ENCODE results near the gene ULBP1.

- TF ChIP-seq TEAD4 (IDR thresholded peaks at IDR 0.05) (no peak), YY1 (IDR thresholded peaks at IDR 0.05; ENCODE audit: low read depth) (no peak), TCF12 (IDR thresholded peaks at IDR 0.05; ENCODE audit: low read depth) (no peak), EGR1 (IDR thresholded peaks at IDR 0.05) (no peak), EP300 (IDR thresholded peaks at IDR 0.05; ENCODE audit: borderline replicate concordance) (no peak), CREB1 (IDR thresholded peaks at IDR 0.05; ENCODE audit: low read depth) (no peak), TAF1 (IDR thresholded peaks at IDR 0.05; ENCODE audit: low read depth) (no peak), RAD21 (IDR thresholded peaks at IDR 0.05; ENCODE audit: low read depth) (no peak), CEBPB (IDR thresholded peaks at IDR 0.05) (no peak), FOXM1 (IDR thresholded peaks at IDR 0.05; ENCODE audit: borderline replicate concordance, low read depth) (no peak), REST (IDR thresholded peaks at IDR 0.05; ENCODE audit: low read depth) (no peak)
- TF ChIP-seq, protein P1, sequence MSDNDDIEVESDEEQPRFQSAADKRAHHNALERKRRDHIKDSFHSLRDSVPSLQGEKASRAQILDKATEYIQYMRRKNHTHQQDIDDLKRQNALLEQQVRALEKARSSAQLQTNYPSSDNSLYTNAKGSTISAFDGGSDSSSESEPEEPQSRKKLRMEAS (IDR thresholded peaks at IDR 0.05), result no peak
- TF ChIP-seq, protein P2, sequence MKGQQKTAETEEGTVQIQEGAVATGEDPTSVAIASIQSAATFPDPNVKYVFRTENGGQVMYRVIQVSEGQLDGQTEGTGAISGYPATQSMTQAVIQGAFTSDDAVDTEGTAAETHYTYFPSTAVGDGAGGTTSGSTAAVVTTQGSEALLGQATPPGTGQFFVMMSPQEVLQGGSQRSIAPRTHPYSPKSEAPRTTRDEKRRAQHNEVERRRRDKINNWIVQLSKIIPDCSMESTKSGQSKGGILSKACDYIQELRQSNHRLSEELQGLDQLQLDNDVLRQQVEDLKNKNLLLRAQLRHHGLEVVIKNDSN (IDR thresholded peaks at IDR 0.05), result no peak
Observed at GRCh38 chr6:149925253-149925973, 38.3 kb upstream of the ULBP1 start.

Data from Ishikawa (cell line).